H9 (cell line): ENCODE results near the gene DSC1. TPM values are rescaled to one million over a fixed set of nuclear protein-coding genes. Genes with fewer than 3 reads are reported as not detected.

Experiments
- DNase-seq: peaks from one replicate; pipeline ENCODE4 v3.0.0-alpha.2; 2017
- H2AFZ ChIP-seq: one replicate; pipeline ENCODE4 v1.6.1; 2013; ENCODE audit warnings: mild to moderate bottlenecking, low read length, control low read depth, moderate library complexity
- H2AK5ac ChIP-seq: 2 replicates; pipeline ENCODE4 v1.6.1; 2013; ENCODE audit warnings: low read length, control low read depth, mixed read lengths; ENCODE audit not compliant: insufficient read length
- H2BK120ac ChIP-seq: one replicate; pipeline ENCODE4 v1.6.1; 2013; ENCODE audit warnings: low read depth, mild to moderate bottlenecking, low read length, control low read depth, inconsistent platforms; ENCODE audit not compliant: poor library complexity, severe bottlenecking
- H2BK12ac ChIP-seq: 2 replicates; pipeline ENCODE4 v1.6.1; 2013; ENCODE audit warnings: low read length, control low read depth, mixed read lengths, low read depth; ENCODE audit not compliant: insufficient read length
- H2BK15ac ChIP-seq: 2 replicates; pipeline ENCODE4 v1.6.1; 2013; ENCODE audit warnings: low read depth, low read length, control low read depth
- H2BK20ac ChIP-seq: one replicate; pipeline ENCODE4 v1.6.1; 2013; ENCODE audit warnings: low read depth, mild to moderate bottlenecking, low read length, control low read depth, inconsistent platforms; ENCODE audit not compliant: poor library complexity, severe bottlenecking
- H2BK5ac ChIP-seq: 2 replicates; pipeline ENCODE4 v1.6.1; 2013; ENCODE audit warnings: low read length, control low read depth, mixed read lengths; ENCODE audit not compliant: insufficient read length
- H3K14ac ChIP-seq: 2 replicates; pipeline ENCODE4 v1.6.1; 2013; ENCODE audit warnings: low read length, control low read depth; ENCODE audit not compliant: insufficient read depth
- H3K18ac ChIP-seq: 2 replicates; pipeline ENCODE4 v1.6.1; 2013; ENCODE audit warnings: low read depth, mild to moderate bottlenecking, mixed read lengths, low read length, control low read depth; ENCODE audit not compliant: insufficient read length
- H3K23ac ChIP-seq: 2 replicates; pipeline ENCODE4 v1.6.1; 2013; ENCODE audit warnings: low read length, control low read depth, mixed read lengths, low read depth; ENCODE audit not compliant: insufficient read length
- H3K23me2 ChIP-seq: 2 replicates; pipeline ENCODE4 v1.6.1; 2013; ENCODE audit warnings: low read depth, mild to moderate bottlenecking, mixed read lengths, low read length, control low read depth; ENCODE audit not compliant: insufficient read length, poor library complexity, severe bottlenecking
- H3K27ac ChIP-seq: 2 replicates; pipeline ENCODE4 v1.5.1; 2013; ENCODE audit warnings: low read length, control low read depth, mixed read lengths, low read depth; ENCODE audit not compliant: insufficient read length
- H3K27me3 ChIP-seq: 2 replicates; pipeline ENCODE4 v1.6.1; 2013; ENCODE audit warnings: low read length, control low read depth, inconsistent platforms; ENCODE audit not compliant: insufficient read depth
- H3K4ac ChIP-seq: 2 replicates; pipeline ENCODE4 v1.6.1; 2013; ENCODE audit warnings: low read depth, mild to moderate bottlenecking, control low read depth, inconsistent platforms, low read length, moderate library complexity
- H3K4me1 ChIP-seq: 2 replicates; pipeline ENCODE4 v1.6.1; 2013; ENCODE audit warnings: low read length, control low read depth, inconsistent platforms; ENCODE audit not compliant: insufficient read depth
- H3K4me2 ChIP-seq: 2 replicates; pipeline ENCODE4 v1.6.1; 2013; ENCODE audit warnings: low read length, control low read depth, mixed read lengths; ENCODE audit not compliant: insufficient read length, insufficient read depth
- H3K56ac ChIP-seq: 2 replicates; pipeline ENCODE4 v1.6.1; 2013; ENCODE audit warnings: low read depth, mild to moderate bottlenecking, mixed read lengths, low read length, control low read depth; ENCODE audit not compliant: insufficient read length
- H3K79me1 ChIP-seq: 2 replicates; pipeline ENCODE4 v1.6.1; 2013; ENCODE audit warnings: low read depth, mild to moderate bottlenecking, moderate library complexity, low read length, control low read depth, inconsistent platforms; ENCODE audit not compliant: insufficient read depth, poor library complexity, severe bottlenecking
- H3K79me2 ChIP-seq: 2 replicates; pipeline ENCODE4 v1.6.1; 2013; ENCODE audit warnings: low read length, control low read depth, inconsistent platforms; ENCODE audit not compliant: insufficient read depth
- H3K9ac ChIP-seq: 2 replicates; pipeline ENCODE4 v1.6.1; 2013; ENCODE audit warnings: low read length, control low read depth, mixed read lengths; ENCODE audit not compliant: insufficient read length; ENCODE audit errors: extremely low read depth
- H3K9me3 ChIP-seq: one replicate; pipeline ENCODE4 v1.6.1; 2013; ENCODE audit warnings: low read depth, low read length, inconsistent platforms; ENCODE audit not compliant: control insufficient read depth
- H3T11ph ChIP-seq: one replicate; pipeline ENCODE4 v1.6.1; 2013; ENCODE audit warnings: mild to moderate bottlenecking, low read length, control low read depth, inconsistent platforms
- H4K20me1 ChIP-seq: one replicate; pipeline ENCODE4 v1.6.1; 2013; ENCODE audit not compliant: control insufficient read depth, insufficient read length, insufficient read depth
- H4K5ac ChIP-seq: 2 replicates; pipeline ENCODE4 v1.6.1; 2013; ENCODE audit warnings: low read depth, mild to moderate bottlenecking, mixed read lengths, low read length, control low read depth; ENCODE audit not compliant: insufficient read length
- H4K8ac ChIP-seq: replicated peaks from 2 replicates; pipeline ENCODE4 v1.6.1; 2013; ENCODE audit warnings: low read length, control low read depth, mixed read lengths, low read depth; ENCODE audit not compliant: insufficient read length
- H4K91ac ChIP-seq: 2 replicates; pipeline ENCODE4 v1.6.1; 2013; ENCODE audit warnings: low read depth, mild to moderate bottlenecking, moderate library complexity, mixed read lengths, low read length, control low read depth; ENCODE audit not compliant: insufficient read length
- H3K27ac Mint-ChIP-seq, 3 experiments: 2 replicates in 2 of 3; 3 replicates in 1 of 3; pipeline ENCODE4 v1.8.0; 2020 to 2021; ENCODE audit warnings: mixed read lengths in 3 of 3, mild to moderate bottlenecking in 1 of 3, moderate library complexity in 1 of 3
- H3K27me3 Mint-ChIP-seq: 2 replicates; pipeline ENCODE4 v1.8.0; 2021; ENCODE audit warnings: low read depth, mild to moderate bottlenecking, moderate library complexity, mixed read lengths
- H3K36me3 Mint-ChIP-seq, 3 experiments: 2 replicates in 2 of 3; 3 replicates in 1 of 3; pipeline ENCODE4 v1.8.0; 2020 to 2021; ENCODE audit warnings: low read depth in 3 of 3, mixed read lengths in 3 of 3; ENCODE audit not compliant: insufficient read depth in 1 of 3
- H3K4me1 Mint-ChIP-seq, 2 experiments: 2 replicates each; pipeline ENCODE4 v1.8.0; 2020; ENCODE audit warnings: mixed read lengths in 2 of 2
- H3K4me3 Mint-ChIP-seq, 2 experiments: 2 replicates in 1 of 2; 3 replicates in 1 of 2; pipeline ENCODE4 v1.8.0; 2020 to 2021; ENCODE audit warnings: mild to moderate bottlenecking in 2 of 2, mixed read lengths in 2 of 2, moderate library complexity in 1 of 2
- H3K9me3 Mint-ChIP-seq, 2 experiments: 2 replicates in 1 of 2; 3 replicates in 1 of 2; pipeline ENCODE4 v1.8.0; 2020; ENCODE audit warnings: mild to moderate bottlenecking in 2 of 2, mixed read lengths in 2 of 2, moderate library complexity in 1 of 2
- CTCF ChIP-seq: fragments of 200-600 bp; sonication (generic); conservative IDR thresholded peaks from 3 replicates; pipeline ENCODE4 v1.8.0; 2021; ENCODE audit warnings: antibody characterized with exemption, mild to moderate bottlenecking
- WGBS: extraction: QIAGEN DNeasy Blood & Tissue Kit; methylation state at CpG from one replicate; pipeline ENCODE4 v1.1.7; 2013; ENCODE audit warnings: missing lambda C conversion rate, low lambda C conversion rate, mixed read lengths; ENCODE audit not compliant: insufficient read length; ENCODE audit errors: extremely low coverage; 5-methylcytosine and 5-hydroxymethylcytosine counted together
- total RNA-seq: library from RNA; stranded (reverse); gene quantifications from 2 replicates; pipeline ENCODE4 v1.2.1, GENCODE V29; 2021

DSC1 gene
- total RNA-seq, 1 experiment from 2014 or later, result not detected

- H4K8ac ChIP-seq, result no peak overlapping the region
- Mint-ChIP-seq H3K27ac (peak overlapping the region in 2 of 3 experiments; percentile 80 to 82; a peak in 4 of 7 replicates), H3K9me3 (no peaks in the 10 kb centered on the region; a peak in 1 of 5 replicates), H3K4me3 (no peak overlapping the region), H3K36me3 (no peaks in the 10 kb centered on the region), H3K4me1 (peaks cover 10 to 11% of the 10 kb centered on the region in 2 experiments), H3K27me3 (no peaks in the 10 kb centered on the region)
- no peak overlapping the region for H2BK5ac ChIP-seq
- H3K27me3 ChIP-seq, result no peaks in the 10 kb centered on the region
- H4K91ac ChIP-seq, result no peak overlapping the region
- H3K27ac ChIP-seq, result no peak overlapping the region
- H2BK120ac ChIP-seq, result no peak overlapping the region
- no peak overlapping the region for H3K4me2 ChIP-seq
- TF ChIP-seq CTCF, result no peak
- H2AK5ac ChIP-seq, result no peak overlapping the region
- H3K18ac ChIP-seq, result no peak overlapping the region
- no peak overlapping the region for H3T11ph ChIP-seq
- H3K79me1 ChIP-seq, result no peaks in the 10 kb centered on the region
- H3K79me2 ChIP-seq, result no peaks in the 10 kb centered on the region
- H2BK20ac ChIP-seq, result no peak overlapping the region
- no peaks in the 10 kb centered on the region for H3K4me1 ChIP-seq
- H4K5ac ChIP-seq, result no peak overlapping the region
- H2BK12ac ChIP-seq, result no peak overlapping the region
- DNase-seq, result no peak
- H2BK15ac ChIP-seq, result no peak overlapping the region
- no peak overlapping the region for H2AFZ ChIP-seq
- H3K9ac ChIP-seq, result no peak overlapping the region
- H4K20me1 ChIP-seq, result no peaks in the 10 kb centered on the region
- no peaks in the 10 kb centered on the region for H3K23me2 ChIP-seq
- no peaks in the 10 kb centered on the region for H3K9me3 ChIP-seq
- H3K4ac ChIP-seq, result no peak overlapping the region
- H3K23ac ChIP-seq, result no peak overlapping the region
- H3K56ac ChIP-seq, result no peak overlapping the region
- no CpG with 5 or more reads among the region's 5 CpGs for WGBS
- no peak overlapping the region for H3K14ac ChIP-seq
These were observed 250 bp downstream of the DSC1 start for GRCh38 chr18:31162419-31162793.
